Sigmoid colon (tissue), 7 donors: ENCODE results near the gene IL19. TPM values are rescaled to one million over a fixed set of nuclear protein-coding genes. Genes with fewer than 3 reads are reported as not detected.

ENCODE experiments used
- DNase-seq: peaks from one replicate; pipeline ENCODE4 v3.0.0-alpha.2; 2019
- H3K27ac ChIP-seq, 4 donors: fragments of 200-600 bp; sonication (generic); one replicate each; pipeline ENCODE4 v1.5.1; 2016 to 2019; ENCODE audit warnings: mild to moderate bottlenecking in 1 of 4
- H3K27me3 ChIP-seq, 3 donors: fragments of 200-600 bp; sonication (generic); one replicate each; pipeline ENCODE4 v1.5.1; 2019; ENCODE audit warnings: mild to moderate bottlenecking in 1 of 3
- H3K36me3 ChIP-seq, 4 donors: fragments of 200-600 bp; sonication (generic); one replicate each; pipeline ENCODE4 v1.5.1; 2016 to 2019
- H3K4me1 ChIP-seq, 4 donors: fragments of 200-600 bp; sonication (generic); one replicate each; pipeline ENCODE4 v1.5.1; 2017 to 2019
- H3K4me3 ChIP-seq, 4 donors: fragments of 200-600 bp; sonication (generic); one replicate each; pipeline ENCODE4 v1.5.1; 2017 to 2019; ENCODE audit warnings: mild to moderate bottlenecking in 2 of 4, moderate library complexity in 1 of 4
- H3K9me3 ChIP-seq, 4 donors: fragments of 200-600 bp in 3 of 4; sonication (generic) in 3 of 4; one replicate each; pipeline versions ENCODE4 v1.5.1 to v1.6.1; 2013 to 2019
- EP300 ChIP-seq, 4 donors: sonication (generic); formaldehyde crosslinking; IDR thresholded peaks; one replicate each; pipeline ENCODE4 v1.6.1; 2017; ENCODE audit warnings: antibody characterized with exemption in 4 of 4
- POLR2A ChIP-seq, 2 donors: fragments of 450-650 bp; IDR thresholded peaks; one replicate each; pipeline ENCODE4 v1.6.1; 2016; ENCODE audit warnings: antibody characterized with exemption in 2 of 2, mild to moderate bottlenecking in 2 of 2, moderate library complexity in 2 of 2
- POLR2AphosphoS5 ChIP-seq, 4 donors: sonication (generic); formaldehyde crosslinking; IDR thresholded peaks; one replicate each; pipeline ENCODE4 v1.6.1; 2017; ENCODE audit warnings: antibody characterized with exemption in 4 of 4
- WGBS, 2 donors: extraction: QIAGEN DNeasy Blood & Tissue Kit; methylation state at CpG; one replicate each; pipeline ENCODE4 v1.1.7; 2013; 5-methylcytosine and 5-hydroxymethylcytosine counted together
- intact Hi-C: fragments of 100-400 bp; cut with DNase I; formaldehyde crosslinking; loops from one replicate; pipeline ENCODE4 v1.15.1; 2023
- polyA plus RNA-seq, 3 donors: library from polyadenylated mRNA; stranded (reverse); fragments of 200-250 nt; gene quantifications; one replicate each; pipeline ENCODE4 v1.2.3, GENCODE V29; 2013
- total RNA-seq, 4 donors: library from RNA; depleted of rRNA; stranded (reverse); fragments of >200 nt; gene quantifications; one replicate each; pipeline ENCODE4 v1.1.0, GENCODE V29; 2016
- TF ChIP-seq, protein P1 (sequence below), 4 experiments: fragments of 450-650 bp in 3 of 4; fragments of 200-600 bp in 1 of 4; IDR thresholded peaks; one replicate each; pipeline ENCODE4 v1.5.1; 2016 to 2019; ENCODE audit warnings: antibody characterized with exemption in 4 of 4, mild to moderate bottlenecking in 3 of 4, moderate library complexity in 2 of 4
- donor health status: healthy with polysubstance abuse.
- donor health status: Bipolar disorder and iron deficiency.
- donor health status: healthy.

Gene IL19
- total and polyA plus RNA-seq, 7 donors, result 0.10 TPM; not detected in 6

DNA sequence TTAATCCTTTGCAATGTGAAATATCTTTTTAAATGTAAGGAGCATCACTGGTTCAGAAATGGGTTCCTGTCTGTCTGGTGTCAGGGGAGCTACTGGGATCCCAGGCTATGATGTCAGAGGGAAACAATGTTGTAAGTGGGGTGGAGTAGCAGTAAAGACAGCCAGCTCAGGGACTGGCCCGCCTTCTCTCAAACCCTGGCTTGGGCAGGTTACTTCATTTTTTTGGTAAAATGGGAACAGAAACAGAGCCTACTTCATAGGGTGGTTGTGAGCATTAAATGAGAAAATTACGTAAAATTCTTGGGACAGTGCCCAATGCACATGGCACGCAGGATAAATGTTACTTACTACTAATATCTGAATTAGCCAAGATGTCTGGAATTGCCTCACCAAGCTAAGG is 64.1 kb downstream of the IL19 start:
- no peak for DNase-seq
- TF ChIP-seq EP300 (IDR thresholded peaks at IDR 0.05) (no peak), POLR2A (IDR thresholded peaks at IDR 0.05) (no peak), POLR2AphosphoS5 (IDR thresholded peaks at IDR 0.05) (no peak)
- TF ChIP-seq, protein P1, sequence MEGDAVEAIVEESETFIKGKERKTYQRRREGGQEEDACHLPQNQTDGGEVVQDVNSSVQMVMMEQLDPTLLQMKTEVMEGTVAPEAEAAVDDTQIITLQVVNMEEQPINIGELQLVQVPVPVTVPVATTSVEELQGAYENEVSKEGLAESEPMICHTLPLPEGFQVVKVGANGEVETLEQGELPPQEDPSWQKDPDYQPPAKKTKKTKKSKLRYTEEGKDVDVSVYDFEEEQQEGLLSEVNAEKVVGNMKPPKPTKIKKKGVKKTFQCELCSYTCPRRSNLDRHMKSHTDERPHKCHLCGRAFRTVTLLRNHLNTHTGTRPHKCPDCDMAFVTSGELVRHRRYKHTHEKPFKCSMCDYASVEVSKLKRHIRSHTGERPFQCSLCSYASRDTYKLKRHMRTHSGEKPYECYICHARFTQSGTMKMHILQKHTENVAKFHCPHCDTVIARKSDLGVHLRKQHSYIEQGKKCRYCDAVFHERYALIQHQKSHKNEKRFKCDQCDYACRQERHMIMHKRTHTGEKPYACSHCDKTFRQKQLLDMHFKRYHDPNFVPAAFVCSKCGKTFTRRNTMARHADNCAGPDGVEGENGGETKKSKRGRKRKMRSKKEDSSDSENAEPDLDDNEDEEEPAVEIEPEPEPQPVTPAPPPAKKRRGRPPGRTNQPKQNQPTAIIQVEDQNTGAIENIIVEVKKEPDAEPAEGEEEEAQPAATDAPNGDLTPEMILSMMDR (IDR thresholded peaks at IDR 0.05), result no peak
- no peak overlapping the region for H3K27ac ChIP-seq
- no peak overlapping the region for H3K4me3 ChIP-seq
- H3K9me3 ChIP-seq, result no peaks in the 10 kb centered on the region
- intact Hi-C loops, result no loop called here
- no peaks in the 10 kb centered on the region for H3K36me3 ChIP-seq
- 67 to 82% methylated on average over 3 of the region's 3 CpGs for WGBS, 2 donors
- H3K4me1 ChIP-seq, result no peaks in the 10 kb centered on the region
- H3K27me3 ChIP-seq, result peaks cover 0 to 9% (median 0%) of the 10 kb centered on the region in 3 donors

DNA sequence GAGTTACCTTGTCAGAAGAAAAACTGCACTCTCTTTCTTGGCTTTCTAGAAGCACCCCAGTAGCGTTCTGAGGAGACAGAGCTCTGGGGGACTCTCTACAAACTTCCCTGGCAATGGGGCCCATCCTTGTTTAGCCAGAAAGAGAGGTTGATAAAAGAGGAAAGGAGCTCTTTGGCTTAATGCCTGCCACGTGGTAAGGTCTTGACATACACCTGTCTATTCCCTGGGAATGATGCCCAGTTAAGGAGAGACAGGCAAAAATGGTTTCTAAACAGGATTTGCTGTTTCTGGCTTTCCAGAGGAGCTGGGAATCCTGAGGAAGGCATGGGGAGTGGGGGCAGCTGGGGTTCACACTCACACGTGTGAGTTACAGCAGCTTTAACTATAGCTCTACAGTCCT is 64.6 kb downstream of the IL19 start:
- Histone ChIP-seq H3K36me3 (no peaks in the 10 kb centered on the region), H3K27ac (no peak overlapping the region), H3K9me3 (no peaks in the 10 kb centered on the region), H3K4me1 (no peaks in the 10 kb centered on the region), H3K27me3 (peaks cover 0 to 9% (median 0%) of the 10 kb centered on the region in 3 donors), H3K4me3 (no peak overlapping the region)
- 35 to 58% methylated on average over 3 of the region's 3 CpGs for WGBS, 2 donors
- intact Hi-C loops, result no loop called here
- TF ChIP-seq POLR2AphosphoS5 (IDR thresholded peaks at IDR 0.05), result no peak
- no peak for TF ChIP-seq POLR2A (IDR thresholded peaks at IDR 0.05)
- TF ChIP-seq, protein P1 (IDR thresholded peaks at IDR 0.05), result no peak
- no peak for TF ChIP-seq EP300 (IDR thresholded peaks at IDR 0.05)
- DNase-seq, result no peak

DNA sequence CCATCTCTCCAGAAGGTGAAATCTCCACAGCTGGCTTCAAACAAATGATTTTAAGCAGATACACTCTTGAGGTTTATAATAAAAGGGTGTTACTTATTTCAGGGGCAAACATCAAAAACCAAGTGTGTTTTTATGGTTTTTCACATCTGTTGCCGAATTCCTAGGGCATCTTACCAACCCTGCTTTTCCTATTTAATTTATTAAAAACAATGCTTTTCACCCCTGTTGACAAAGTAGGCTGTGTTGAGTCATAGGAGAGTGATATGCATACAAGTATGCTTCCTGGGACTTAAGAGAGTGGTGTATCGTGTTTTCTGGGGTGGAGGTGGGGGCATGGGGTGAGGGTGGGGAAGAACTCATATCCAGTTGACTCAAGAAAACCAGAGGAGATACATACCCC is 65.5 kb downstream of the IL19 start:
- no peak for DNase-seq
- peaks cover 0 to 9% (median 0%) of the 10 kb centered on the region in 3 donors for H3K27me3 ChIP-seq
- TF ChIP-seq EP300 (IDR thresholded peaks at IDR 0.05) (no peak), POLR2AphosphoS5 (IDR thresholded peaks at IDR 0.05) (no peak), POLR2A (IDR thresholded peaks at IDR 0.05) (no peak)
- TF ChIP-seq, protein P1 (IDR thresholded peaks at IDR 0.05), result no peak
- no peak overlapping the region for H3K4me3 ChIP-seq
- H3K36me3 ChIP-seq, result no peaks in the 10 kb centered on the region
- intact Hi-C loops, result no loop called here
- H3K9me3 ChIP-seq, result no peaks in the 10 kb centered on the region
- H3K4me1 ChIP-seq, result no peaks in the 10 kb centered on the region
- 71 to 76% methylated on average over 2 of the region's 2 CpGs for WGBS, 2 donors
- no peak overlapping the region for H3K27ac ChIP-seq

DNA sequence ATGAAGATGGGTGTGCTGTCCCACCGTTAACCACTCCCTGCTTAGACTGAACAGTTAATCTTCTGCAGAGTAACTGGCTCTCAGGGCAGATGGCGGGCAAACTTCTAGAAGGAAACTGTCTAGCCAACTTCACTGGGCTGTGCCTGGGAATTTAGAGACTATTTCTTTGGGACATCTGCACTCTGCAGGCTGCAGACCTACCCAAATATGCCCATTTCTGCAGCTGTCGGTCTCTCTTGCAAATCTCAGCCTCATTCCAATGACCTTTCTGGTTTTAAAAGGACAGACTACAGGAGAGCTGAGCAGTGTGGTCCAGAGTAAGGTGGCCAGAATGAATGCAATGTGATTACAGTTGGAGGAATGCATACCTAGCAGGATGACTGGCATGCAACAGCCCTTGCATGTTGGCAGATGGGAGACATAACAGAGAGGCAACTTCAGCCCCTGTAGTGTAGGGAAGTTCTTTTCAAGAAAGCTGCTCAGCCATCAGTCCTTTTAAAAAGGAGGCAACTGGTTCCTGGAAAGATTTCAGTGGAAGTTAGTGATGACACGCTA is 68.5 kb downstream of the IL19 start:
- WGBS, 2 donors, result 85 to 90% methylated on average over 4 of the region's 4 CpGs
- TF ChIP-seq, protein P1 (IDR thresholded peaks at IDR 0.05), result no peak
- TF ChIP-seq POLR2A (IDR thresholded peaks at IDR 0.05), result no peak
- no peak for TF ChIP-seq POLR2AphosphoS5 (IDR thresholded peaks at IDR 0.05)
- TF ChIP-seq EP300 (IDR thresholded peaks at IDR 0.05), result no peak
- no peaks in the 10 kb centered on the region for H3K4me1 ChIP-seq
- H3K27me3 ChIP-seq, result peaks cover 0 to 9% (median 0%) of the 10 kb centered on the region in 3 donors
- H3K36me3 ChIP-seq, result no peaks in the 10 kb centered on the region
- intact Hi-C loops, result no loop called here
- no peak overlapping the region for H3K27ac ChIP-seq
- DNase-seq, result no peak
- no peaks in the 10 kb centered on the region for H3K9me3 ChIP-seq
- H3K4me3 ChIP-seq, result no peak overlapping the region

DNA sequence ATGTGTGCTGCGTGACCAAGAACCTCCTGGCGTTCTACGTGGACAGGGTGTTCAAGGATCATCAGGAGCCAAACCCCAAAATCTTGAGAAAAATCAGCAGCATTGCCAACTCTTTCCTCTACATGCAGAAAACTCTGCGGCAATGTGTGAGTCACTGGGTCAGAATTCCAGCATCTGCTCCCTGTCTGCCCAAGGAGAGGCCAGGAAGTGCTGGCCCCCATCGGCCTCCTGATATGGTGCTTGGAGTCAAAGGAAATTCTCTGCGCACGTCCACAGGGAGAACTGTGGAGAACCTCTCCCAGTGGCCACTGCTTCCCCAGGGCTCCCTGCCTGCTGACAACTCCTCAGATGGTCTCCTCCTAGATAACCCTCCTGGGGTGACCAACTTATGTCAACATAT is 69.3 kb downstream of the IL19 start:
- DNase-seq, result no peak

More for the DNA sequence above, 69.3 kb downstream of the IL19 start:
- WGBS, 2 donors, result 88 to 89% methylated on average over 7 of the region's 7 CpGs
- Histone ChIP-seq H3K36me3 (no peaks in the 10 kb centered on the region), H3K4me1 (no peaks in the 10 kb centered on the region), H3K27me3 (peaks cover 0 to 9% (median 0%) of the 10 kb centered on the region in 3 donors), H3K27ac (no peak overlapping the region), H3K9me3 (no peaks in the 10 kb centered on the region), H3K4me3 (no peak overlapping the region)
- intact Hi-C loops, result no loop called here
- TF ChIP-seq, protein P1 (IDR thresholded peaks at IDR 0.05), result no peak
- TF ChIP-seq POLR2AphosphoS5 (IDR thresholded peaks at IDR 0.05) (no peak), EP300 (IDR thresholded peaks at IDR 0.05) (no peak), POLR2A (IDR thresholded peaks at IDR 0.05) (no peak)
